ENCODE results near the gene RNGTT. TPM values are rescaled to one million over a fixed set of nuclear protein-coding genes. Genes with fewer than 3 reads are reported as not detected.

RNGTT gene
- total and polyA plus RNA-seq, 8 donors, result 12.1 to 18.5 (median 15.7) TPM

DNA sequence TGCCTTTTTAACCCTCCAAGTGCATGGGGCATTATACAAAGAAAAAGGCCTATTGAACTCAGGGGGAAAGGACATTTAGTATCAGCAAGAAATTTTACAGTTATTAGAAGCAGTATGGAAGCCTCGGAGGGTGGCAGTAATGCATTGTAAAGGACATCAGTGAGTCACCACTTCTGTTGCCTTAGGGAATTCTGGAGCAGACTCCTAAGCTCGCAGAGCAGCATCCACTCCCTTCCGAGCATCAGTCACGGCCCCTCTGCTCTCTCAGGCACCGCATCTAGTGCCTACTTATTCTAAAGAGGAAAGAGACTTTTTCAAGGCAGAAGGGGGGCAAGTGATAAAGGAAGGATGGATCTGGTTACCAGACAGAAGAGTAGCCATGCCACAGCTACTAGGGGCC is 296.5 kb downstream of the RNGTT start:
- ATAC-seq, result no peak
- intact Hi-C loops (cut with DNase I), result no loop called here
- no peak for TF ChIP-seq CTCF (IDR thresholded peaks at IDR 0.05)
- Histone ChIP-seq H3K9me3 (peaks cover 4 to 69% of the 10 kb centered on the region in 2 donors), H3K27ac (no peak overlapping the region), H3K27me3 (no peaks in the 10 kb centered on the region), H3K36me3 (peaks cover 0 to 22% of the 10 kb centered on the region in 2 donors), H3K4me1 (no peaks in the 10 kb centered on the region), H3K4me3 (no peak overlapping the region)
- no peak for DNase-seq

DNA sequence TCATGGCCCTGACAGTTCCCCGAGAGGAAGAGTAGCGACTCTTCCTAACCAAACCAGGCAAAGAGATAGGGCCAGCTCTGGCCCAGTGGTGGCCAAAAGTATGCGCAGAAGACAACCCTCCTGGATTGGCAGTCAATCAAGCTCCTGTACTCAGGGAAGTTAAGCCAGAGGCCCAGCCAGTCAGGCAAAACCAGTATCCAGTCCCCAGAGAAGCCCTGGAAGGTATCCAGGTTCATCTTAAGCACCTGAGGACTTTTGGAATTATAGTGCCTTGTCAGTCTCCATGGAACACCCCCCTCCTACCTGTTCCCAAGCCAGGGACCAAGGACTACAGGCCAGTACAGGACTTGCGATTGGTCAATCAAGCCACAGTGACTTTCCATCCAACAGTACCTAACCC is 298.3 kb downstream of the RNGTT start:
- Histone ChIP-seq H3K4me1 (no peaks in the 10 kb centered on the region), H3K9me3 (peaks cover 4 to 66% of the 10 kb centered on the region in 2 donors), H3K4me3 (no peak overlapping the region), H3K27ac (no peak overlapping the region), H3K36me3 (peaks cover 0 to 16% of the 10 kb centered on the region in 2 donors), H3K27me3 (no peaks in the 10 kb centered on the region)
- ATAC-seq (no peak), DNase-seq (no peak)
- no peak for TF ChIP-seq CTCF (IDR thresholded peaks at IDR 0.05)
- intact Hi-C loops (cut with DNase I), result no loop called here

- Histone ChIP-seq H3K9me3 (peaks cover 0 to 59% of the 10 kb centered on the region in 2 donors), H3K27ac (no peak overlapping the region), H3K27me3 (no peaks in the 10 kb centered on the region), H3K36me3 (peaks cover 0 to 10% of the 10 kb centered on the region in 2 donors), H3K4me3 (no peak overlapping the region), H3K4me1 (no peaks in the 10 kb centered on the region)
- ATAC-seq (no peak), DNase-seq (no peak)
- intact Hi-C loops (cut with DNase I), result no loop called here
- TF ChIP-seq CTCF (IDR thresholded peaks at IDR 0.05), result no peak
Observed at GRCh38 chr6:88663801-88664200, 299.6 kb downstream of the RNGTT start.

DNA sequence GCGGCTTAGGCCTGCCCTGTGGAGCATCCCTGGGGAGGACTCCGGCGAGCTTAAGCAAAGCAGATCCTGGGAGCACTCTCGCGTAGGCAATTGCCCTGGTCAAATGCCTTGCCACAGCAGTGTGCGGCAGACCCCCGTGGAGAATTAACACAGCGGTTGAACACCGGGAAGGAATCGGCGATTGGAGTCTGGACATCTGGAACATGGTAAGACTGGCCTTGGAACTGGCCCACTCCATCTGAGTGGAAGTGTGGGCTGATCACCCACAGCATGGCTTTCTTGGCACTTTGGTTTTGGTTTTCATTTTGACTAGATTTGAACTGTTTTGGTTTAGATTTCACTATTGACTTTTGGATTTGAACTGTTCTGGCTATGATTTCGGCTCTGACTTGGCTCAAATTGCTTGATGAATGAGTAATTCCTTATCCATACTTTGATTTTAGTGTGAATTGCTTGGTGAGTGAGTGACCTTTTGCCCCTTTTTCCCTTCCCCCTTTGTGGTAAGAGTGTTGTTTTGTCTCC is 300.7 kb downstream of the RNGTT start:
- DNase-seq, result no peak
- H3K27me3 ChIP-seq, result no peaks in the 10 kb centered on the region
- H3K4me1 ChIP-seq, result no peaks in the 10 kb centered on the region
- peaks cover 0 to 19% of the 10 kb centered on the region in 2 donors for H3K36me3 ChIP-seq
- H3K4me3 ChIP-seq, result no peak overlapping the region
- peaks cover 0 to 60% of the 10 kb centered on the region in 2 donors for H3K9me3 ChIP-seq
- intact Hi-C loops (cut with DNase I), result no loop called here
- no peak for ATAC-seq
- no peak for TF ChIP-seq CTCF (IDR thresholded peaks at IDR 0.05)
- H3K27ac ChIP-seq, result no peak overlapping the region

DNA sequence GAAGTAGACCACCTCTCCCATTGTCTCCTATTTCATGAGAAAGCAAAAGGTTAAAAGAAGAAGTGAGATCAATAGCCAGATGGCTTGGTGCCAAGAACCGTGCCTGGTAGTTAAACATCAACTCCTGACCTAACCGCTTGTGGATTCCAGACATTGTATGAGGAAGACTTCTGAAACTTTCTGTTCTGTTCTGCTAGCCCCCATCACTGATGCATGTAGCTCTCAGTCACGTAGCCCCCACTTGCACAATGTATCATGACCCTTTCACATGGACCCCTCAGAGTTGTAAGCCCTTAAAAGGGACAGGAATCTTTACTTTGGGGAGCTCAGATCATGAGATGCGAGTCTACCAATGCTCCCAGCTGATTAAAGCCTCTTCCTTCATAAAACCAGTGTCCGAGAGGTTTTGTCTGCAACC is 301.2 kb downstream of the RNGTT start:
- Histone ChIP-seq H3K9me3 (peaks cover 0 to 64% of the 10 kb centered on the region in 2 donors), H3K27me3 (no peaks in the 10 kb centered on the region), H3K4me1 (no peaks in the 10 kb centered on the region), H3K36me3 (peaks cover 0 to 24% of the 10 kb centered on the region in 2 donors), H3K4me3 (no peak overlapping the region), H3K27ac (no peak overlapping the region)
- no peak for TF ChIP-seq CTCF (IDR thresholded peaks at IDR 0.05)
- DNase-seq (no peak), ATAC-seq (no peak)
- intact Hi-C loops (cut with DNase I), result no loop called here

Measured in left lung (tissue), 10 donors.